HepG2 (cell line): ENCODE data around the gene PDGFB. TPM values are rescaled to one million over a fixed set of nuclear protein-coding genes. Genes with fewer than 3 reads are reported as not detected.

Experiments used
- ATAC-seq: fragments of 200-7000 bp; cut with Tn5 transposase; 3 replicates; pipeline ENCODE4 v1.9.1; 2020; ENCODE audit warnings: mild to moderate bottlenecking, moderate library complexity
- BruUV-seq: library from RNA; stranded (reverse); fragments of 400-500 nt; replicated peaks from 2 replicates; lab custom pipeline; 2021; lab: Mats Ljungman, UMichigan
- CTCF ChIA-PET: fragments of 300-600 bp; formaldehyde crosslinking; extraction: SDS; loops from one replicate; lab custom pipeline; 2021; ENCODE audit warnings: low total read pairs, inconsistent platforms, low intra/inter-chr PET ratio; lab: Yijun Ruan, JAX
- POLR2A ChIA-PET: fragments of 350-600 bp; sonication (Branson Sonifier 250); formaldehyde crosslinking; loops from one replicate; lab custom pipeline; 2020; ENCODE audit warnings: antibody characterized with exemption, inconsistent platforms; lab: Yijun Ruan, JAX
- DNase-seq: peaks from one replicate; pipeline ENCODE4 v3.0.0-alpha.2; 2015; ENCODE audit warnings: low spot score
- FAIRE-seq: peaks from 3 replicates; lab custom pipeline; 2011; peaks lifted over from hg19 to GRCh38; lab: Jason Lieb, UNC
- H2AFZ ChIP-seq: one replicate; pipeline ENCODE4 v1.6.1; 2011; ENCODE audit warnings: low read length, inconsistent platforms
- H3K27ac ChIP-seq: fragments of 300-600 bp; 3 replicates; pipeline ENCODE4 v1.8.0; 2011; ENCODE audit warnings: mixed run types, mild to moderate bottlenecking, mixed read lengths, low read length, inconsistent platforms; ENCODE audit not compliant: insufficient read depth; ENCODE audit errors: extremely low read length
- H3K27me3 ChIP-seq, 2 experiments: fragments of 200-600 bp in 1 of 2; 2 replicates in 1 of 2; 3 replicates in 1 of 2; pipeline versions ENCODE4 v1.6.0 to v1.8.0; 2011; ENCODE audit warnings: low read length in 2 of 2, mild to moderate bottlenecking in 2 of 2, moderate library complexity in 2 of 2, inconsistent platforms in 1 of 2; ENCODE audit not compliant: insufficient read depth in 2 of 2, control insufficient read depth in 1 of 2
- H3K36me3 ChIP-seq, 2 experiments: fragments of 200-600 bp in 1 of 2; replicated peaks in 1 of 2; 2 replicates in 1 of 2; 3 replicates in 1 of 2; pipeline versions ENCODE4 v1.5.1 to v1.8.0; 2011; ENCODE audit warnings: low read length in 2 of 2, inconsistent platforms in 1 of 2; ENCODE audit not compliant: insufficient read depth in 2 of 2, control insufficient read depth in 1 of 2
- H3K4me1 ChIP-seq: 2 replicates; pipeline ENCODE4 v1.5.1; 2012; ENCODE audit warnings: low read length, inconsistent platforms; ENCODE audit not compliant: insufficient read depth
- H3K4me2 ChIP-seq: 2 replicates; pipeline ENCODE4 v1.6.0; 2011; ENCODE audit warnings: low read depth, low read length, inconsistent platforms
- H3K4me3 ChIP-seq, 3 experiments: fragments of 200-600 bp in 1 of 3; sonication (generic), shearing (Covaris generic) in 1 of 3; replicated peaks in 1 of 3; 2 replicates each; pipeline ENCODE4 v1.5.1; 2011 to 2016; ENCODE audit warnings: low read length in 3 of 3, inconsistent platforms in 2 of 3, low read depth in 2 of 3, mild to moderate bottlenecking in 2 of 3, control low read depth in 1 of 3, mixed read lengths in 1 of 3; ENCODE audit not compliant: insufficient read depth in 1 of 3
- H3K79me2 ChIP-seq: one replicate; pipeline ENCODE4 v1.6.1; 2011; ENCODE audit warnings: low read length, inconsistent platforms; ENCODE audit not compliant: insufficient read depth
- H3K9ac ChIP-seq: 2 replicates; pipeline ENCODE4 v1.6.0; 2011; ENCODE audit warnings: mild to moderate bottlenecking, low read depth, low read length, inconsistent platforms; ENCODE audit not compliant: insufficient read depth
- H3K9me3 ChIP-seq: 2 replicates; pipeline ENCODE4 v1.5.1; 2012; ENCODE audit warnings: mild to moderate bottlenecking, low read length
- H4K20me1 ChIP-seq: 2 replicates; pipeline ENCODE4 v1.6.0; 2011; ENCODE audit warnings: inconsistent platforms, mild to moderate bottlenecking, low read length, moderate library complexity; ENCODE audit not compliant: insufficient read depth
- BRCA1 ChIP-seq: sonication (generic); formaldehyde crosslinking; IDR thresholded peaks from 2 replicates; pipeline ENCODE4 v1.4.0; 2020; ENCODE audit warnings: missing genetic modification reagents
- CC2D1A ChIP-seq: sonication (generic); formaldehyde crosslinking; IDR thresholded peaks from 2 replicates; pipeline ENCODE4 v1.8.1; 2023; ENCODE audit warnings: mild to moderate bottlenecking, missing genetic modification reagents
- GATAD2A ChIP-seq: IDR thresholded peaks from 2 replicates; pipeline ENCODE4 v1.6.1; 2016
- HMGXB3 ChIP-seq: sonication (generic); formaldehyde crosslinking; IDR thresholded peaks from 2 replicates; pipeline ENCODE4 v1.4.0; 2020; ENCODE audit warnings: missing genetic modification reagents, borderline replicate concordance
- MED13 ChIP-seq: sonication (generic); formaldehyde crosslinking; IDR thresholded peaks from 2 replicates; pipeline ENCODE4 v1.5.0; 2020; ENCODE audit warnings: missing genetic modification reagents
- RFX3 ChIP-seq: IDR thresholded peaks from 2 replicates; pipeline ENCODE4 v1.6.1; 2016; ENCODE audit warnings: missing biosample characterization, missing genetic modification reagents
- SKIL ChIP-seq: sonication (generic); formaldehyde crosslinking; IDR thresholded peaks from 2 replicates; pipeline ENCODE4 v1.8.0; 2022; ENCODE audit warnings: missing genetic modification reagents, mild to moderate bottlenecking, moderate library complexity, borderline replicate concordance
- ZNF10 ChIP-seq: sonication (generic); formaldehyde crosslinking; IDR thresholded peaks from 2 replicates; pipeline ENCODE4 v1.4.0; 2020; ENCODE audit warnings: mild to moderate bottlenecking, low read depth, missing genetic modification reagents, borderline replicate concordance
- ZNF124 ChIP-seq: sonication (generic); formaldehyde crosslinking; IDR thresholded peaks from 2 replicates; pipeline ENCODE4 v1.4.0; 2020; ENCODE audit warnings: missing genetic modification reagents
- ZNF205 ChIP-seq: IDR thresholded peaks from 2 replicates; pipeline ENCODE4 v1.6.1; 2018; ENCODE audit warnings: missing biosample characterization, missing genetic modification reagents
- ZNF275 ChIP-seq: sonication (generic); formaldehyde crosslinking; IDR thresholded peaks from 2 replicates; pipeline ENCODE4 v1.8.0; 2022; ENCODE audit warnings: missing genetic modification reagents, mild to moderate bottlenecking, inconsistent platforms, borderline replicate concordance
- ZNF337 ChIP-seq: sonication (generic); formaldehyde crosslinking; IDR thresholded peaks from 2 replicates; pipeline ENCODE4 v1.5.1; 2020; ENCODE audit warnings: missing genetic modification reagents, low read depth, mild to moderate bottlenecking, borderline replicate concordance
- ZNF564 ChIP-seq: sonication (generic); formaldehyde crosslinking; IDR thresholded peaks from 2 replicates; pipeline ENCODE4 v1.8.1; 2023; ENCODE audit warnings: mild to moderate bottlenecking, missing genetic modification reagents
- ZNF740 ChIP-seq: sonication (generic); formaldehyde crosslinking; IDR thresholded peaks from 2 replicates; pipeline ENCODE4 v1.4.0; 2020; ENCODE audit warnings: missing genetic modification reagents
- ZNF879 ChIP-seq: sonication (generic); formaldehyde crosslinking; IDR thresholded peaks from 2 replicates; pipeline ENCODE4 v1.8.1; 2023; ENCODE audit warnings: missing genetic modification reagents
- WGBS: methylation state at CpG from one replicate; pipeline ENCODE4 v1.1.6; 2017; ENCODE audit warnings: low lambda C conversion rate; 5-methylcytosine and 5-hydroxymethylcytosine counted together
- in situ Hi-C: cut with HindIII; loops from 2 replicates; pipeline ENCODE4 v1.10.0; 2017; ENCODE audit warnings: low pct_unique_long_range_greater_than_20kb; ENCODE audit not compliant: extremely low pct_ligation_motif_present
- intact Hi-C: fragments of 100-400 bp; cut with micrococcal nuclease; formaldehyde crosslinking; loops from one replicate; pipeline ENCODE4 v1.10.0; 2022; ENCODE audit not compliant: unreplicated experiment
- polyA plus RNA-seq, 8 experiments: library from polyadenylated mRNA; depleted of rRNA in 3 of 8; stranded (reverse) in 7 of 8; unstranded in 1 of 8; fragments of >200 nt; fragmentation: Illumina TruSeq in 4 of 8; extraction: Trizol in 4 of 8; gene quantifications; 2 replicates each; pipeline versions ENCODE4 v1.2.1 to v1.2.3, GENCODE V29; 2011 to 2016; ENCODE audit warnings: low read depth in 4 of 8, missing spikeins in 1 of 8, mixed read lengths in 1 of 8; ENCODE audit not compliant: insufficient read depth in 1 of 8
- total RNA-seq, 5 experiments: library from RNA; depleted of rRNA; stranded (reverse); fragments of >200 nt; fragmentation: Illumina TruSeq; extraction: Trizol; gene quantifications; 2 replicates each; pipeline ENCODE4 v1.2.3, GENCODE V29; 2016; ENCODE audit warnings: low read depth in 1 of 5

Gene PDGFB
- total and polyA plus RNA-seq, 2 of the 13 experiments (the other 11 are each of a cell fraction or from before 2014, with no cell fraction given), result 1.4 to 10.1 TPM

- TF ChIP-seq HMGXB3 (CRISPR knock-in tag) (no peak), RFX3 (no peak), BRCA1 (CRISPR knock-in tag) (no peak)
These were observed 17.1 kb downstream of the PDGFB start (continued) for GRCh38 chr22:39227542-39228272.

- FAIRE-seq, result no peak
- DNase-seq, result no peak
- in situ Hi-C loops, result no loop called here
- no peak overlapping the region for H3K4me2 ChIP-seq
- BruUV-seq, result no TSS peak
- peaks cover 7 to 33% of the 10 kb centered on the region in 2 experiments; a peak in 4 of 5 replicates for H3K36me3 ChIP-seq
- WGBS, result 97% methylated on average over 4 of the region's 6 CpGs
- H3K9me3 ChIP-seq, result no peaks in the 10 kb centered on the region
- intact Hi-C loops, result no loop called here
- no peaks in the 10 kb centered on the region for H3K79me2 ChIP-seq
- no peak overlapping the region for H2AFZ ChIP-seq
- ATAC-seq, result no peak
- H3K27me3 ChIP-seq, result no peaks in the 10 kb centered on the region
- ChIA-PET CTCF (no interaction called here), POLR2A (no interaction called here)
- no peak overlapping the region for H3K9ac ChIP-seq
- no peak overlapping the region for H3K4me3 ChIP-seq
- no peak overlapping the region for H3K27ac ChIP-seq
- H3K4me1 ChIP-seq, result peaks cover 19% of the 10 kb centered on the region
- peaks cover 8% of the 10 kb centered on the region for H4K20me1 ChIP-seq
- no peak for TF ChIP-seq ZNF879 (CRISPR knock-in tag)
- no peak for TF ChIP-seq ZNF275 (CRISPR knock-in tag)
- no peak for TF ChIP-seq ZNF564 (CRISPR knock-in tag)
- TF ChIP-seq SKIL, result no peak
- TF ChIP-seq CC2D1A (CRISPR knock-in tag), result no peak
- TF ChIP-seq GATAD2A (CRISPR knock-in tag), result no peak
- TF ChIP-seq MED13 (CRISPR knock-in tag), result no peak
- TF ChIP-seq ZNF337 (CRISPR knock-in tag), result no peak
- TF ChIP-seq ZNF205 (CRISPR knock-in tag), result no peak
- TF ChIP-seq ZNF740 (CRISPR knock-in tag), result no peak
- TF ChIP-seq ZNF124 (CRISPR knock-in tag), result no peak
- no peak for TF ChIP-seq ZNF10 (CRISPR knock-in tag)
These were observed 18.4 kb downstream of the PDGFB start for GRCh38 chr22:39226353-39226752.
